Type B pancreatic cell (in vitro differentiated cells): Measurements from ENCODE around the gene MSI2. TPM values are rescaled to one million over a fixed set of nuclear protein-coding genes. Genes with fewer than 3 reads are reported as not detected.

Experiments
- DNase-seq: peaks from one replicate; pipeline ENCODE4 v3.0.0; 2021; ENCODE audit warnings: mixed read lengths; ENCODE audit not compliant: unreplicated experiment; ENCODE audit errors: extremely low spot score
- H3K27ac Mint-ChIP-seq: 2 replicates; pipeline ENCODE4 v1.8.0; 2021; ENCODE audit warnings: mild to moderate bottlenecking, mixed read lengths
- H3K27me3 Mint-ChIP-seq: 2 replicates; pipeline ENCODE4 v1.8.0; 2021; ENCODE audit warnings: mixed read lengths
- H3K36me3 Mint-ChIP-seq: 2 replicates; pipeline ENCODE4 v1.8.0; 2021; ENCODE audit warnings: mixed read lengths
- H3K4me1 Mint-ChIP-seq: one replicate; pipeline ENCODE4 v1.8.0; 2021; ENCODE audit warnings: mixed read lengths; ENCODE audit not compliant: unreplicated experiment
- H3K4me3 Mint-ChIP-seq: 2 replicates; pipeline ENCODE4 v1.8.0; 2021; ENCODE audit warnings: mild to moderate bottlenecking, mixed read lengths
- H3K9me3 Mint-ChIP-seq: 2 replicates; pipeline ENCODE4 v1.8.0; 2021; ENCODE audit warnings: mixed read lengths
- CTCF ChIP-seq: fragments of 200-600 bp; sonication (generic); conservative IDR thresholded peaks from 2 replicates; pipeline ENCODE4 v1.5.0; 2021; ENCODE audit warnings: antibody characterized with exemption, mild to moderate bottlenecking
- total RNA-seq: library from RNA; stranded (reverse); gene quantifications from 2 replicates; pipeline ENCODE4 v1.2.1, GENCODE V29; 2021; ENCODE audit warnings: low replicate concordance

MSI2 gene
- total RNA-seq, 1 donor from 2014 or later, result 158 TPM

- Mint-ChIP-seq H3K4me1 (no peaks in the 10 kb centered on the region), H3K36me3 (peaks cover 13% of the 10 kb centered on the region), H3K4me3 (no peak overlapping the region), H3K9me3 (no peaks in the 10 kb centered on the region), H3K27ac (no peak overlapping the region), H3K27me3 (no peaks in the 10 kb centered on the region)
- no peak for DNase-seq
- TF ChIP-seq CTCF, result no peak
These were observed 429.3 kb downstream of the MSI2 start for GRCh38 chr17:57685499-57686132.

- Mint-ChIP-seq H3K9me3 (no peaks in the 10 kb centered on the region), H3K4me1 (no peaks in the 10 kb centered on the region), H3K27me3 (no peaks in the 10 kb centered on the region), H3K27ac (no peak overlapping the region), H3K4me3 (no peak overlapping the region), H3K36me3 (peaks cover 10% of the 10 kb centered on the region)
- no peak for DNase-seq
- no peak for TF ChIP-seq CTCF
These were observed 431.3 kb downstream of the MSI2 start for GRCh38 chr17:57687642-57688041.

GRCh38 chr17:57689254-57689653, 432.9 kb downstream of the MSI2 start:
- no peak for TF ChIP-seq CTCF
- Mint-ChIP-seq H3K27ac (no peak overlapping the region), H3K27me3 (no peaks in the 10 kb centered on the region), H3K9me3 (no peaks in the 10 kb centered on the region), H3K36me3 (peaks cover 3% of the 10 kb centered on the region), H3K4me1 (no peaks in the 10 kb centered on the region), H3K4me3 (no peak overlapping the region)
- no peak for DNase-seq

GRCh38 chr17:57691939-57692338, 435.6 kb downstream of the MSI2 start:
- Mint-ChIP-seq H3K36me3 (peaks cover 3% of the 10 kb centered on the region), H3K27me3 (no peaks in the 10 kb centered on the region), H3K4me3 (no peak overlapping the region), H3K9me3 (peaks cover 4% of the 10 kb centered on the region), H3K27ac (no peak overlapping the region), H3K4me1 (no peaks in the 10 kb centered on the region)
- DNase-seq, result no peak
- no peak for TF ChIP-seq CTCF

GRCh38 chr17:57692770-57693169, 436.4 kb downstream of the MSI2 start:
- no peak for TF ChIP-seq CTCF
- no peak for DNase-seq
- Mint-ChIP-seq H3K27ac (no peak overlapping the region), H3K36me3 (peaks cover 3% of the 10 kb centered on the region), H3K9me3 (peaks cover 4% of the 10 kb centered on the region), H3K27me3 (no peaks in the 10 kb centered on the region), H3K4me3 (no peak overlapping the region), H3K4me1 (no peaks in the 10 kb centered on the region)

- no peak for DNase-seq
- TF ChIP-seq CTCF, result no peak
- H3K27me3 Mint-ChIP-seq, result no peaks in the 10 kb centered on the region
- H3K4me3 Mint-ChIP-seq, result no peak overlapping the region
- no peak overlapping the region for H3K27ac Mint-ChIP-seq
- H3K4me1 Mint-ChIP-seq, result no peaks in the 10 kb centered on the region
- H3K9me3 Mint-ChIP-seq, result peaks cover 4% of the 10 kb centered on the region
- peaks cover 3% of the 10 kb centered on the region for H3K36me3 Mint-ChIP-seq
These were observed 437.7 kb downstream of the MSI2 start for GRCh38 chr17:57694051-57694450.
